GM10266 (cell line): ENCODE data around the gene BLTP3B.

ENCODE experiments used
- DNase-seq: peaks from one replicate; pipeline ENCODE4 v3.0.0; 2012; ENCODE audit errors: extremely low spot score
- CTCF ChIP-seq: IDR thresholded peaks from 2 replicates; pipeline ENCODE4 v1.5.1; 2012; ENCODE audit warnings: mild to moderate bottlenecking, low read depth; ENCODE audit not compliant: control insufficient read depth, insufficient read depth; ENCODE audit errors: missing control alignments

BLTP3B gene

DNA sequence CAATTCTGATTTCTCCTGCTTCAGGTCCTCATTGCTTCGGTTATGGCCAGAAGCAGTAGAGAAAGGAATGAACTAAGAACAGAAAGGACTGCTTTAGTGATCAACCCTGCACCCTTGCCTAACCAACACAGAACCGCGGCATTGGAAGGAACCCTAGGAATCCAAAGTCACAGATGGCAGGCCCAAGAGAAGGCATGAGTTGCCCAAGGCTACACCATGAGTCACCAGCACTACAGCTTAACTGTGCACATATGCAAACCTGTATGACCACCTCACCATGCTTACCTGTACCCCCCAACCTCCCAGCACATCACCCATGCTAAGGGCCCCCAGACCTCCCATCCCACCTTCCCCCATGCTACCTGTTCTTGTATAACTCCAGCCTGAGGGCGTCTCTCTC is 25.9 kb upstream of the BLTP3B start:
- DNase-seq, result no peak

GRCh38 chr12:100166232-100166631 is 23.6 kb upstream of the BLTP3B start:
- no peak for DNase-seq
- no peak for TF ChIP-seq CTCF

More for the DNA sequence above, 25.9 kb upstream of the BLTP3B start:
- TF ChIP-seq CTCF, result no peak

- no peak for DNase-seq
- TF ChIP-seq CTCF, result no peak
Measured at GRCh38 chr12:100165356-100165755, 22.7 kb upstream of the BLTP3B start.

- no peak for DNase-seq
- TF ChIP-seq CTCF, result no peak
Measured at GRCh38 chr12:100164153-100164704, 21.6 kb upstream of the BLTP3B start.

DNA sequence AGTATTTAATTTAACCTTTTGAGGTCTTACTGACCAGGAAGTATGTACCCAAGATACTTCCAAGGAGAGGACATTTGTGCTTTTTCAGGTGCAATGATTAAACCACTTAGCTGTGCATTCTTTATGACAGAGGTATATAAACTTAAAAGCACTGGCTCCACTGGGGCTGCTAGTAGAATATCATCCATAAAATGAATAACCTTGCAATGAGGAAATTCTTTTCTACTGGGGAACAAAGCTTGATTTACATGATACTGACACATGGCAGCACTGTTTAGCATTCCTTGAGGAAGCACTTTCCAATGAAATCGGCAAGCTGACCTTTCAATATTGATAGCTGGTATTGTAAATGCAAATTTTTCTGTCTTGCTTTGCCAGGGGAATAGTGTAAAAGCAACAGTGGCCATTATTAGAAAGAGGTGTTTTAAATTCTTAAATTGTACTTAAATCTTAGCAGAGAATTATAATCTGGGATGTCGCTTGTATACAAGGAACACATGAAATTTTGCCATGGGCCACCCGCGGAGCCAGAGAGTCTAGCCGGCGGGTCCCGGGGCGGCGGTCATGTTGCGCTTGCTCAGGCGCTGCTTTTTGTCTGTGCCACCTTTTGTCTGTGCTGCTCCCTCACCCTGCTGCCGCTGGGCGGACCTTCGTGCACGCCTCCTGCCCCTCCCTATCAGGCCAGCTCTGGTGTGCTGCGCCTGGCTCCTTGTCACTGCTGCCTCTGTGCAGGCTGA is 20.9 kb upstream of the BLTP3B start:
- peak; percentile 67 for DNase-seq
- TF ChIP-seq CTCF, result peak; percentile 23

GRCh38 chr12:100159391-100160104 is 16.9 kb upstream of the BLTP3B start:
- DNase-seq, result no peak
- TF ChIP-seq CTCF, result no peak

- no peak for DNase-seq
- TF ChIP-seq CTCF, result no peak
Measured at GRCh38 chr12:100158535-100158934, 15.9 kb upstream of the BLTP3B start.
